ENCODE measurements around the gene NXPE3. TPM values are rescaled to one million over a fixed set of nuclear protein-coding genes. Genes with fewer than 3 reads are reported as not detected.

The NXPE3 gene
- total RNA-seq, 2 experiments from 2014 or later, result 37.4 to 37.5 TPM

- intact Hi-C loops (cut with DNase I, micrococcal nuclease), result loop anchor here in 1 of 2 experiments (1.0 to 5.0 kb wide), 4 partner anchors 9 to 375 kb away; no protein-coding TSS in a partner anchor
- Mint-ChIP-seq H3K4me1 (ENCODE audit: low read depth) (peaks cover 76% of the 10 kb centered on the region), H3K27me3 (peaks cover 5% of the 10 kb centered on the region), H3K27ac (peak overlapping the region; percentile 100), H3K4me3 (peak overlapping the region; percentile 99), H3K9me3 (no peaks in the 10 kb centered on the region), H3K36me3 (ENCODE audit: low read depth) (peaks cover 76% of the 10 kb centered on the region)
- Histone ChIP-seq H3K4me3 (ENCODE audit: low read length) (peak overlapping the region; percentile 79), H3K36me3 (ENCODE audit: insufficient read depth, low read length) (peaks cover 53% of the 10 kb centered on the region), H3K4me1 (ENCODE audit: insufficient read depth, low read length) (peaks cover 27% of the 10 kb centered on the region), H3K27me3 (ENCODE audit: control insufficient read depth in 1 of 2, insufficient read depth in 2 of 2, low read length in 2 of 2) (no peaks in the 10 kb centered on the region), H3K9me3 (ENCODE audit: control insufficient read depth in 1 of 2, insufficient read depth in 1 of 2, low read length in 2 of 2) (no peaks in the 10 kb centered on the region), H3K27ac (ENCODE audit: low read depth in 1 of 2, low read length in 2 of 2) (peak overlapping the region; percentile 92 to 99)
- TF ChIP-seq CTCF (IDR thresholded peaks at IDR 0.05), result no peak
- POLR2A ChIA-PET, result interaction anchor here (0.7 to 7.7 kb wide), 16 partner anchors 12 to 377 kb away, joined by 3 to 221 read pairs (median 4); no protein-coding TSS in a partner anchor
- ATAC-seq (ENCODE audit: poor library complexity) (no peak), DNase-seq (no peak)
- CTCF ChIA-PET, result interaction anchor here (1.3 to 1.5 kb wide), 2 partner anchors 29 to 373 kb away, joined by 3 read pairs; no protein-coding TSS in a partner anchor
These were observed 73.1 kb downstream of the NXPE3 start for GRCh38 chr3:101851850-101852714.

- DNase-seq (no peak), ATAC-seq (ENCODE audit: poor library complexity) (no peak)
- Histone ChIP-seq H3K4me1 (ENCODE audit: insufficient read depth, low read length) (peaks cover 31% of the 10 kb centered on the region), H3K36me3 (ENCODE audit: insufficient read depth, low read length) (peaks cover 64% of the 10 kb centered on the region), H3K27ac (ENCODE audit: low read depth in 1 of 2, low read length in 2 of 2) (no peak overlapping the region), H3K9me3 (ENCODE audit: control insufficient read depth in 1 of 2, insufficient read depth in 1 of 2, low read length in 2 of 2) (no peaks in the 10 kb centered on the region), H3K27me3 (ENCODE audit: control insufficient read depth in 1 of 2, insufficient read depth in 2 of 2, low read length in 2 of 2) (no peaks in the 10 kb centered on the region), H3K4me3 (ENCODE audit: low read length) (no peak overlapping the region)
- Mint-ChIP-seq H3K4me3 (peak overlapping the region; percentile 99), H3K4me1 (ENCODE audit: low read depth) (peaks cover 84% of the 10 kb centered on the region), H3K27ac (peak overlapping the region; percentile 100), H3K36me3 (ENCODE audit: low read depth) (peaks cover 88% of the 10 kb centered on the region), H3K27me3 (peaks cover 5% of the 10 kb centered on the region), H3K9me3 (no peaks in the 10 kb centered on the region)
- POLR2A ChIA-PET, result interaction anchor here (0.5 to 7.7 kb wide), 7 partner anchors 24 to 372 kb away, joined by 3 to 221 read pairs (median 5); no protein-coding TSS in a partner anchor
- CTCF ChIA-PET, result interaction anchor here (1.5 kb wide), 1 partner anchor 372 kb away, joined by 3 read pairs; no protein-coding TSS in a partner anchor
- intact Hi-C loops (cut with DNase I, micrococcal nuclease), result loop anchor here in 1 of 2 experiments (1.0 to 5.0 kb wide), 3 partner anchors 8 to 374 kb away; no protein-coding TSS in a partner anchor
- TF ChIP-seq CTCF (IDR thresholded peaks at IDR 0.05), result no peak
These were observed 74.2 kb downstream of the NXPE3 start for GRCh38 chr3:101852983-101853840.

- H3K27ac Mint-ChIP-seq, result peak overlapping the region; percentile 100
- Histone ChIP-seq H3K27me3 (ENCODE audit: control insufficient read depth in 1 of 2, insufficient read depth in 2 of 2, low read length in 2 of 2) (no peaks in the 10 kb centered on the region), H3K27ac (ENCODE audit: low read depth in 1 of 2, low read length in 2 of 2) (no peak overlapping the region), H3K4me3 (ENCODE audit: low read length) (no peak overlapping the region), H3K4me1 (ENCODE audit: insufficient read depth, low read length) (peaks cover 27% of the 10 kb centered on the region), H3K9me3 (ENCODE audit: control insufficient read depth in 1 of 2, insufficient read depth in 1 of 2, low read length in 2 of 2) (no peaks in the 10 kb centered on the region), H3K36me3 (ENCODE audit: insufficient read depth, low read length) (peaks cover 72% of the 10 kb centered on the region)
- ATAC-seq (ENCODE audit: poor library complexity) (no peak), DNase-seq (no peak)
- CTCF ChIA-PET, result no interaction called here
- peaks cover 5% of the 10 kb centered on the region for H3K27me3 Mint-ChIP-seq
- no peak overlapping the region for H3K4me3 Mint-ChIP-seq
- POLR2A ChIA-PET, result interaction anchor here (1.4 to 7.7 kb wide), 2 partner anchors 25 to 372 kb away, joined by 5 to 221 read pairs; no protein-coding TSS in a partner anchor
- no peak for TF ChIP-seq CTCF (IDR thresholded peaks at IDR 0.05)
- H3K36me3 Mint-ChIP-seq (ENCODE audit: low read depth), result peaks cover 91% of the 10 kb centered on the region
- intact Hi-C loops (cut with DNase I, micrococcal nuclease), result loop anchor here in 1 of 2 experiments (5.0 kb wide), 2 partner anchors 42 to 373 kb away; no protein-coding TSS in a partner anchor
- H3K4me1 Mint-ChIP-seq (ENCODE audit: low read depth), result peaks cover 78% of the 10 kb centered on the region
- H3K9me3 Mint-ChIP-seq, result no peaks in the 10 kb centered on the region
These were observed 75.0 kb downstream of the NXPE3 start for GRCh38 chr3:101853982-101854381.
